ENCODE data around the gene LCMT1. TPM values are rescaled to one million over a fixed set of nuclear protein-coding genes. Genes with fewer than 3 reads are reported as not detected.
"Not testable (repeated sequence)": the region's sequence is repeated elsewhere in the genome, so short reads cannot be mapped to it uniquely, and the experiment has no call there.

The LCMT1 gene
- polyA plus RNA-seq (ENCODE audit: insufficient read length): 38.8 TPM

- peak; percentile 99 for DNase-seq (ENCODE audit: low read depth)
These were observed at the start of gene LCMT1 for GRCh38 chr16:25111403-25112166. Gene LCMT1 (plus strand): TSS chr16:25111742. CDS start chr16:25111884, 142 bp downstream.

GRCh38 chr16:25063102-25063501, 48.4 kb upstream of the LCMT1 start:
- DNase-seq (ENCODE audit: low read depth): no peak

DNA sequence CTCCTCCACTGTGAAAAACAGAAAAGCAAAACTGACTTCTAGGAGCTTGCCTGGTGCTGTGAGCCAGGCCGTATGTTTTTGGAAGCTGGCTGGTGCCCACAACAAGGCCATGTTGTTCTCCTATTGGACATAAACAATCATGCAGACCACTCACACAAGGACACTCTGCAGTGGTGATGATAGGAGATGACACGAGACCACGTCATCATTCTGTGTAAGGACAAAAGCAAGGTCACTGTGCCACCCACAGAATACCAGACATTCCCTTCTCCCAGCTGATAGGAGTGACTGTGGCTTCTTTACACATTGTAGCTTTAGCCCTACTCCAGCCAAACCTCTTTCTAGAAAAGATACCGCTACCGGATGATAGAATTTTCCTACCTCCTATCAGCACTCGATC, 47.7 kb upstream of the LCMT1 start:
- no peak for DNase-seq (ENCODE audit: low read depth)

- DNase-seq (ENCODE audit: low read depth): not testable (repeated sequence)
These were observed 47.3 kb upstream of the LCMT1 start for GRCh38 chr16:25064281-25064680.

GRCh38 chr16:25064937-25065336, 46.6 kb upstream of the LCMT1 start:
- DNase-seq (ENCODE audit: low read depth): no peak

DNA sequence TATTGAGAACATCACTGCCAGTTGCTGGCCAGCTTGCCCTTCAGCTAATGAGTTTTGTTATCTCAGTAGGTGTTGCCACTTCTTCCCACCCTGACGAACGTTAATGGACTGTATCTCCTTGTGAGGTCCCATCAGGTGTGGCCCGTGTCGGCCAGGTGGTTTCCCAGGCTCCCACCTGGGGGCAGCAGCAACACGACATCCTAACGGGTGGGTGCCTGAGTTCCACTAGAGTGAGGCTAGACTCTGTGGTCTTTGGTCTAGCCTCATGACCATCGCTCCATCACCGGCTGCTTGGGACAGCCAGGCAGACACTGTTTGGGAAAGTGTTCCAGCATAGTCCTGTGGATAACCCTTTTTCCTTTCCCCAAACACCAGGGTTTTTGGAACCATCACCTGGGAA, 45.6 kb upstream of the LCMT1 start:
- no peak for DNase-seq (ENCODE audit: low read depth)

- DNase-seq (ENCODE audit: low read depth): no peak
These were observed 45.2 kb upstream of the LCMT1 start for GRCh38 chr16:25066426-25066746.

DNA sequence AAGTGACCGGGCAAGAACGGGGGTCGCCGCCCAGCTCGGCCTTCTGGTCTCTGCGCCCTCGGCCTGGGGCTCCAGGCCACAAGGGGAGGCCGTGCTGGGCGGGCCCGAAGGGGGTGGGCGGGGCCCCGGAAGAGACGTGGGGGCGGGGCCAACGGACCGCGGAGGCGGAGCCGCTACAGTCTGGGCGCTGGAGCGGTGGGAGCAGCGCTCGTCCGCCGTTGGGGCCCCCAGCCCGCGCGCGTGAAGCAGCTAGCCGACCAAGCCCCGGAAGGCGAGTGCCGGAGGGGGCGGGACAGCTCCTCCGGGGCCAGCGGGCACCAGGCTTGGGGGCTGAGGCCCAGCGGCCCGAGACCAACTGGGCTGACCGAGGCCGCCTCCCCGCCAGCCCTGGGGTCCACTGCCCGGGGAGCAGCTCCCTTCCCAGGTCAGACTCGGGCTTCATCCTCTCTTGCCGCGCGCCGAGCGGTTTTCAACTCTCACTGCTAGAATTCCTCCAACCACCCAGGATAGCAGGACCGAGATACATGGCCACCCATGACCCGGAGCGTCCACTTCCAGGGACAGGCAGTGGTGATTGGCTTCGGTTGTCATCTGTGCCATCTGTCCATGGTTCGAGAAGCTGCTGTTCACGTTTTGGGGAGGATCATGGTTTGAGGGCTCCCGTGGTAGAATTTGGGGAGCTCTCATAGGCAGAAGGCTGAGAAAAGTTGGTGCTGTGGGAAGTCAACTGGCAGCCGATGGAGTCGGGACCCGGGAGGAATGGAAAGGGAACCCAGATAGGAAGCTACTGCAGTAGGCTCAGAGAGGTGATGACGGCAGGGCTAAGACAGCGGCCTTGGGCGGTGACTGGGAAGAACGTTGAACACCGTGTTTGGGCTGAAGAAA, 44.6 kb upstream of the LCMT1 start:
- DNase-seq (ENCODE audit: low read depth): no peak

- DNase-seq (ENCODE audit: low read depth): no peak
These were observed 37.7 kb upstream of the LCMT1 start for GRCh38 chr16:25073854-25074253.

DNA sequence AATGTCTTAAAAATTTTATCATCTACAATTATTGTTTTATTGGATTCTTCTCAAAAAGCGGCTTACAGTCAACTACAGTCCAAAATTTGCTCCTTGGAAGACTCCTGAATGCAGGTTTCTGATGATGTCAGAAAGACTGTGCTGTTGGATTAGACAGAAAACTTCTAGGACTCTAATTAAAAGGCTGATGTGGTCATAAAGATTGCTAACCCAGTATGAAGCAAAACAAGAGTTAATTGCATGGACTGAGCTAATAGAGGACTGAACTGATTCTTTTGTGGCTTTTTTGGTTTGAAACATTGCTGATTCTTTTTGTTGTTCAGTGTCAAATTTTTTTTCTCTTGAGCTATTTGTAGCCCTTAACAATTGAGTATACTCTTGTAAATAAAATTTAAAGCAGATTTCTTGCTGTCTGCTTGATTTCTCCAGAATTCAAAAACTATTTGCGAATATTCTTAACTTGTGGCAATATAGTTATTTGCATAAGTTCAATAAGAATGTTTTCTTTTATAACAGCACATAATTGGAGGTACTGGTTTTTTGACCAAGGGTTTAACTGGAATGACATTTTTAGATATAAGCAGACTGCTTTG, 33.1 kb upstream of the LCMT1 start:
- no peak for DNase-seq (ENCODE audit: low read depth)

DNA sequence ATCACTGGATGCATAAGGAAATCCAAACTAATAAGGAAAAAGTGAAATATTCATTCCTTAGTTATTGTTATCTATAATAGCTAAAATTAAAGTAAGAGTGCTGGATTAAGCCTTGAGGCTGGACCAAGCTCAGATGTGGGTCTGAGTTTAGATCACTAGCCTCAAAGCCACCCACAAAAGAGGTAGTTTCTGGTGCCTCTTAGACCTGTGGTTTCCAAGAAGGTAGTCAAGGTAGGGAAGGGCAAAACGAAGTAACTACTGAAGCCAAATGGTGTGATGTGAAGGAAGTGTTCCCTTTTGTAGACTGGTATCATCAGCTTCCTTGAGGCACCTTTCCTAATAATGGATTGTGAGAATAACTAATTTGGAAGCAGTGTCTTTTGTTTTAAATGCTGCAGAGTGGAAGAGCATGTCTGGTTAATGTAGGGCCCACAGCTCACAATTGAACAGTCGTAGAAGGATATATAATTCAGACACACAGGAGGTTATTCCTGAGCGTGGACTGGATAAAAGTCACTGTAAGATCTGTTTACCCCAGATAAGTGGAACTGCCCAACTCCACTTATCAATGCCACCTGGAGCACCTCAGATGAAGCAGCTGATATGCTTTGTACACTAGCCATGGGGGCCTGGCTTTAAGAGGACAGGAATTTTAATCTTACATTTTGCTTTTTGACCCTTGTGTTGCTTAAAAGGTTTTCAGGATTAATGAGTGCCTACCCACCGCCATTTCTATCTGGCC, 31.7 kb upstream of the LCMT1 start:
- no peak for DNase-seq (ENCODE audit: low read depth)

DNA sequence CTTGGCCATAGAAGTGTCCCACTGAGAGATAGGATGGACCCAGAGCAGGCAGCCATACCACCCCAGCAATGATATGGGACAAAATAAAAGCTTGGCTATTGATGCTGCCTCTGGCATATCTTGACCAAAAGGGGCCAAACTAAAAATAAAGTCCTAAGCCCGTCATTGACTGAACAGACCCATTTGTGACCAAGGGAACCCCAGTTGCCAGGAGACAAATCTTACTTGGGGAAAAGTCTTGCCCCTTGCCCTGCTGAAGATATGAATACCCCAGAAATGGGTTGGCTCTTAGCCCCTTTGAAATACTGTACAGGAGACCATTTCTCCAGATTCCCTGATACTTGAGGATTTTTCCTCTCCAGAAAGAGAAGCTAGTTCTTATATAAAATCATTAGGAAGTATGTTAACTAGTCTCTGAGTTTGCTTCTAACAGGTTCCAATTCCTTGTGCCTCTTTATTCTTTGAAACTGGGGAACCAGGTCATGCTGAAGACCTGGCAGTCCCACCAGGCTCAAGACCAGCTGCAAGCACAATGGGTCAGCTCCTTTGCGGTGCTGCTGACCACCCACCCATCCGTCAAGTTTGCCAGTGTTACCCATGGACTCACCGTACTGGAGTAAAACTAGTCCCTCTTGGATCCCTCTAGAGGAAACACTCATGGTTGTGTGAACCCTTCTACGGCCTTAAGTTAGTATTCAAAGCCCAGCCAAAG, 31.0 kb upstream of the LCMT1 start:
- no peak for DNase-seq (ENCODE audit: low read depth)

- no peak for DNase-seq (ENCODE audit: low read depth)
These were observed 29.8 kb upstream of the LCMT1 start for GRCh38 chr16:25081702-25082101.

DNA sequence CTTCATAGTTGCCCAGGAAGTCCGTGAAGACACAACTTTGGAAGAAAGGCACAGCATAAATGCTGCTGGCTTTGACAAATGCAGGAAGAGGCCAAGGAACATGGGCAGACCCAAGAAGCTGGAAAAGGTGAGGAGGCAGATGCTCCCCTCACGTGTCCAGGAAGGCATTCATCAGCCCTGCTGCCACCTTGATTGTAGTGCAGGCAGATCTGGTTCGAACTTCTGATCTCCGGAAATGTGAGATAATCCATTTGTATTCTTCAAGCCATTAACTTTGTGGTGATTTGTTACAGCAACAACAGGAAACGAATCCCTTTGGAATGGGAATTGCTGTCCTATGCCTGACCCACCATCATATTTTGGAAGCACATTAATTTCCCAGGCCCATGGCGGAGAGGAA, 28.5 kb upstream of the LCMT1 start:
- no peak for DNase-seq (ENCODE audit: low read depth)

- DNase-seq (ENCODE audit: low read depth): no peak
These were observed 27.8 kb upstream of the LCMT1 start for GRCh38 chr16:25083701-25084100.

DNA sequence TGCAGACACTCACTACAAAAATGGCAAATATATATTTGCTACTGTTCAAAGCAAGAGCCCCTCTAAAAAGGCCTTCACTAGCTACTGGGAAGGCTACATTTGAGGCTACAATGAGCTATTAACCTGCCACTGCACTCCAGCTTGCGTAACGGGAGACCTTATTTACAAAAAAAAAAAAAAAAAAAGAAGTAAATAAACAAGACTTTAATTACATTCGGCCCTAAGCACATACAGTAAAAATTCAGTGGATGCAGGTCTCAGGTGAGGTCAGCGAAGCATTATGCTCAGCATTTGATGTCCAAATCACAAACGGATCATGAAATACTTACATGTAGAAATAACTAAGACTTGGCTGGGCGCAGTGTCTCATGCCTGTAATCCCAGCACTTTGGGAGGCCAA, 26.7 kb upstream of the LCMT1 start:
- no peak for DNase-seq (ENCODE audit: low read depth)

- DNase-seq (ENCODE audit: low read depth): no peak
These were observed 23.8 kb upstream of the LCMT1 start for GRCh38 chr16:25087761-25088160.

DNA sequence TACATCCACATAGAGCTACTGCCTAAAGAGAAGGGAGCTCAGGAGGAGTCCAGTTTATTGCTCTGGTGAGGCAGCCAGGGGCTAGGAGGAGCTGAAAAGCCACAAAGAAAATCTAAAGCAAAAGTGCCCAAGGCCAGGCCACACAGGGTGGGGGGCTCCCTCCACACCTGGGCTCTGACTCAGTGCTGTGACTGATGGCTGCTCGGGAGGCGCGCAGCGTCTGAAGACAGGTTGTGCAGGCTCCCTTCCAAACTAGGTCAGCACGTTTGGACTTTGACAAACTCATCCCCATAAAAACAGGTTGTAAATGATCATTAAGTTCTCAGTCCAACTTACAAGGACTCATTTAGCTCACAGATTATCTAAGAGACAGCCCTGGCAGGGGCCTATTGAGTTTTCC, 22.2 kb upstream of the LCMT1 start:
- DNase-seq (ENCODE audit: low read depth): no peak

- no peak for DNase-seq (ENCODE audit: low read depth)
These were observed 19.1 kb upstream of the LCMT1 start for GRCh38 chr16:25092441-25092840.

GRCh38 chr16:25093208-25094061, 18.1 kb upstream of the LCMT1 start:
- no peak for DNase-seq (ENCODE audit: low read depth)
